Cardiac muscle cell (in vitro differentiated cells and primary cell): ENCODE results near the gene THSD7A. TPM values are rescaled to one million over a fixed set of nuclear protein-coding genes. Genes with fewer than 3 reads are reported as not detected.

Source experiments
- DNase-seq, 2 donors: peaks; one replicate each; pipeline versions ENCODE4 v3.0.0 to v3.0.0-alpha.2; 2010 to 2017; ENCODE audit warnings: low read depth in 1 of 2, low spot score in 1 of 2
- H3K27ac ChIP-seq: fragments of 200-600 bp; sonication (generic); 2 replicates; pipeline ENCODE4 v1.5.1; 2016
- H3K27me3 ChIP-seq: fragments of 200-600 bp; sonication (generic); 2 replicates; pipeline ENCODE4 v1.6.0; 2016; ENCODE audit warnings: control low read depth
- H3K36me3 ChIP-seq: fragments of 200-600 bp; sonication (generic); 2 replicates; pipeline ENCODE4 v1.5.1; 2016; ENCODE audit warnings: control low read depth
- H3K4me1 ChIP-seq: fragments of 200-600 bp; sonication (generic); 2 replicates; pipeline ENCODE4 v1.8.1; 2017; ENCODE audit warnings: low read depth, mild to moderate bottlenecking, mixed run types
- H3K4me3 ChIP-seq: fragments of 200-600 bp; sonication (generic); 2 replicates; pipeline ENCODE4 v1.5.1; 2016; ENCODE audit warnings: mild to moderate bottlenecking
- H3K9me3 ChIP-seq: fragments of 200-600 bp; sonication (generic); 2 replicates; pipeline ENCODE4 v1.5.1; 2017; ENCODE audit warnings: low read depth, mild to moderate bottlenecking, control low read depth
- CTCF ChIP-seq: IDR thresholded peaks from 2 replicates; pipeline ENCODE4 v1.5.1; 2012; ENCODE audit warnings: low read depth, mild to moderate bottlenecking, low read length
- polyA plus RNA-seq: library from polyadenylated mRNA; unstranded; fragments of >200 nt; fragmentation: Nextera tagmentation; extraction: Ambion mirVana; gene quantifications from 2 replicates; pipeline ENCODE4 v1.2.1, GENCODE V29; 2016
- total RNA-seq: library from RNA; depleted of rRNA; stranded (reverse); fragments of >200 nt; gene quantifications from 2 replicates; pipeline ENCODE4 v1.2.3, GENCODE V29; 2016

Gene THSD7A
- total and polyA plus RNA-seq, 2 experiments from 2014 or later: 1.5 to 3.7 TPM

GRCh38 chr7:11437994-11438393 lies 394.0 kb downstream of the THSD7A start:
- TF ChIP-seq CTCF: no peak
- H3K27me3 ChIP-seq: no peaks in the 10 kb centered on the region
- peak in 1 of 2 donors; percentile 55 for DNase-seq

GRCh38 chr7:11436773-11437524 lies 395.0 kb downstream of the THSD7A start:
- no peak for DNase-seq
- Histone ChIP-seq H3K4me1 (no peaks in the 10 kb centered on the region), H3K9me3 (no peaks in the 10 kb centered on the region), H3K4me3 (no peak overlapping the region), H3K27ac (no peak overlapping the region), H3K27me3 (no peaks in the 10 kb centered on the region), H3K36me3 (no peaks in the 10 kb centered on the region)
- TF ChIP-seq CTCF: no peak

More at GRCh38 chr7:11437994-11438393, 394.0 kb downstream of the THSD7A start:
- H3K4me3 ChIP-seq: no peak overlapping the region
- no peak overlapping the region for H3K27ac ChIP-seq
- no peaks in the 10 kb centered on the region for H3K4me1 ChIP-seq
- H3K9me3 ChIP-seq: no peaks in the 10 kb centered on the region
- no peaks in the 10 kb centered on the region for H3K36me3 ChIP-seq

- TF ChIP-seq CTCF: no peak
- H3K9me3 ChIP-seq: no peaks in the 10 kb centered on the region
- H3K27me3 ChIP-seq: no peaks in the 10 kb centered on the region
Measured at GRCh38 chr7:11436316-11436715, 395.7 kb downstream of the THSD7A start.

GRCh38 chr7:11434366-11434765 lies 397.6 kb downstream of the THSD7A start:
- no peak overlapping the region for H3K4me3 ChIP-seq
- TF ChIP-seq CTCF: no peak
- no peaks in the 10 kb centered on the region for H3K4me1 ChIP-seq
- H3K27ac ChIP-seq: no peak overlapping the region
- peak in 1 of 2 donors; percentile 3 for DNase-seq
- H3K27me3 ChIP-seq: no peaks in the 10 kb centered on the region
- H3K36me3 ChIP-seq: no peaks in the 10 kb centered on the region
- H3K9me3 ChIP-seq: no peaks in the 10 kb centered on the region

More at GRCh38 chr7:11436316-11436715, 395.7 kb downstream of the THSD7A start:
- Histone ChIP-seq H3K4me1 (no peaks in the 10 kb centered on the region), H3K4me3 (no peak overlapping the region), H3K27ac (no peak overlapping the region), H3K36me3 (no peaks in the 10 kb centered on the region)
- DNase-seq: peak in 1 of 2 donors; percentile 9

GRCh38 chr7:11430841-11431240 lies 401.2 kb downstream of the THSD7A start:
- Histone ChIP-seq H3K27me3 (no peaks in the 10 kb centered on the region), H3K9me3 (no peaks in the 10 kb centered on the region), H3K27ac (no peak overlapping the region), H3K4me3 (no peak overlapping the region), H3K4me1 (no peaks in the 10 kb centered on the region), H3K36me3 (no peaks in the 10 kb centered on the region)
- no peak for DNase-seq
- no peak for TF ChIP-seq CTCF
